OCI-LY3 (cell line): ENCODE results near the gene CMIP.

Source experiments
- H2AFZ ChIP-seq: fragments of 200-600, 300-600 bp; shearing (Covaris generic); 2 replicates; pipeline ENCODE4 v1.6.0; 2014; ENCODE audit warnings: antibody characterized with exemption, low read depth, low read length
- H3K27ac ChIP-seq: fragments of 200-600, 300-600 bp; sonication (generic); 2 replicates; pipeline ENCODE4 v1.5.1; 2014; ENCODE audit warnings: mild to moderate bottlenecking, low read length, moderate library complexity, mixed read lengths
- H3K27me3 ChIP-seq: fragments of 200-600, 300-600 bp; sonication (generic); 2 replicates; pipeline ENCODE4 v1.6.1; 2014; ENCODE audit warnings: low read depth, low read length, mixed read lengths
- H3K36me3 ChIP-seq: fragments of 200-600, 300-600 bp; sonication (generic); replicated peaks from 2 replicates; pipeline ENCODE3; 2014; ENCODE audit warnings: low read depth, low read length, mixed read lengths
- H3K4me1 ChIP-seq: fragments of 300-600, 200-600 bp; sonication (generic); 2 replicates; pipeline ENCODE4 v1.6.1; 2014; ENCODE audit warnings: low read length, mixed read lengths
- H3K4me2 ChIP-seq: fragments of 200-600, 300-600 bp; sonication (generic); 2 replicates; pipeline ENCODE4 v1.6.1; 2014; ENCODE audit warnings: low read length, mixed read lengths
- H3K4me3 ChIP-seq: fragments of 300-600, 200-600 bp; sonication (generic); 2 replicates; pipeline ENCODE4 v1.5.1; 2014; ENCODE audit warnings: antibody characterized with exemption, mild to moderate bottlenecking, low read length, moderate library complexity
- H3K79me2 ChIP-seq: fragments of 300-600, 200-600 bp; shearing (Covaris generic); 2 replicates; pipeline ENCODE4 v1.6.1; 2014; ENCODE audit warnings: mild to moderate bottlenecking, low read length, mixed read lengths
- H3K9ac ChIP-seq: fragments of 300-600, 200-600 bp; shearing (Covaris generic); 2 replicates; pipeline ENCODE4 v1.6.0; 2014; ENCODE audit warnings: mild to moderate bottlenecking, low read length, moderate library complexity
- H3K9me3 ChIP-seq: fragments of 200-600, 300-600 bp; shearing (Covaris generic); 2 replicates; pipeline ENCODE4 v1.6.1; 2014; ENCODE audit warnings: low read length, mixed read lengths; ENCODE audit not compliant: insufficient read depth
- H4K20me1 ChIP-seq: fragments of 200-600, 300-600 bp; sonication (generic); 2 replicates; pipeline ENCODE4 v1.6.1; 2016; ENCODE audit warnings: low read length, mixed read lengths; ENCODE audit not compliant: insufficient read depth
- EZH2phosphoT487 ChIP-seq: fragments of 200-600 bp; shearing (Covaris generic); IDR thresholded peaks from 2 replicates; pipeline ENCODE4 v1.6.1; 2018; ENCODE audit warnings: antibody characterized with exemption, mixed run types, low read depth
- TF ChIP-seq, protein P1 (sequence below): fragments of 200-600, 300-600 bp; sonication (generic); IDR thresholded peaks from 2 replicates; pipeline ENCODE4 v1.5.1; 2014; ENCODE audit warnings: antibody characterized with exemption, low read length, low read depth

CMIP gene

DNA sequence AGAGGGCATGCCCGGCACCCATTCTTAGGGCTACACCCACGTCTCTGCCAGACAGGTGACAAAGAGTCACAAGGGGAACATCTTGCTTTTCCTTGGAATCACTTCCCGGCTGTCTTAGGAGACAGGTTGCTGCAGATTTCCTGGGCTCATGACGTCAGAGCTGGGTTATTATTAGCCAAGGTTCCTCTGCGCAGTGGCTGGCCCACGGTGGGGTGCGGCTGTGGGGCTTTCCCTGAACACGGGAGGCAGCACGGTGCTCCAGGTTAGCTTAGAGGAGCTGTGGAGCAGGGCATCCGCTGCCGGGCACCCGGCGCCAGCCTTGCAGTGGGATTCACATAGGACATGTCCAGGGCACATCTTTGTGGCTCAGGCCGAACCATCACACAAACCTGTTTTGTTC is 216.5 kb downstream of the CMIP start:
- Histone ChIP-seq H3K79me2 (peaks cover 3% of the 10 kb centered on the region), H2AFZ (no peak overlapping the region), H3K9ac (no peak overlapping the region), H3K4me1 (peaks cover 21% of the 10 kb centered on the region), H3K4me3 (no peak overlapping the region), H4K20me1 (peaks cover 16% of the 10 kb centered on the region), H3K36me3 (peaks cover 32% of the 10 kb centered on the region), H3K9me3 (no peaks in the 10 kb centered on the region), H3K27ac (no peak overlapping the region), H3K4me2 (no peak overlapping the region), H3K27me3 (no peaks in the 10 kb centered on the region)
- TF ChIP-seq, protein P1, sequence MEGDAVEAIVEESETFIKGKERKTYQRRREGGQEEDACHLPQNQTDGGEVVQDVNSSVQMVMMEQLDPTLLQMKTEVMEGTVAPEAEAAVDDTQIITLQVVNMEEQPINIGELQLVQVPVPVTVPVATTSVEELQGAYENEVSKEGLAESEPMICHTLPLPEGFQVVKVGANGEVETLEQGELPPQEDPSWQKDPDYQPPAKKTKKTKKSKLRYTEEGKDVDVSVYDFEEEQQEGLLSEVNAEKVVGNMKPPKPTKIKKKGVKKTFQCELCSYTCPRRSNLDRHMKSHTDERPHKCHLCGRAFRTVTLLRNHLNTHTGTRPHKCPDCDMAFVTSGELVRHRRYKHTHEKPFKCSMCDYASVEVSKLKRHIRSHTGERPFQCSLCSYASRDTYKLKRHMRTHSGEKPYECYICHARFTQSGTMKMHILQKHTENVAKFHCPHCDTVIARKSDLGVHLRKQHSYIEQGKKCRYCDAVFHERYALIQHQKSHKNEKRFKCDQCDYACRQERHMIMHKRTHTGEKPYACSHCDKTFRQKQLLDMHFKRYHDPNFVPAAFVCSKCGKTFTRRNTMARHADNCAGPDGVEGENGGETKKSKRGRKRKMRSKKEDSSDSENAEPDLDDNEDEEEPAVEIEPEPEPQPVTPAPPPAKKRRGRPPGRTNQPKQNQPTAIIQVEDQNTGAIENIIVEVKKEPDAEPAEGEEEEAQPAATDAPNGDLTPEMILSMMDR, result no peak
- no peak for TF ChIP-seq EZH2phosphoT487

DNA sequence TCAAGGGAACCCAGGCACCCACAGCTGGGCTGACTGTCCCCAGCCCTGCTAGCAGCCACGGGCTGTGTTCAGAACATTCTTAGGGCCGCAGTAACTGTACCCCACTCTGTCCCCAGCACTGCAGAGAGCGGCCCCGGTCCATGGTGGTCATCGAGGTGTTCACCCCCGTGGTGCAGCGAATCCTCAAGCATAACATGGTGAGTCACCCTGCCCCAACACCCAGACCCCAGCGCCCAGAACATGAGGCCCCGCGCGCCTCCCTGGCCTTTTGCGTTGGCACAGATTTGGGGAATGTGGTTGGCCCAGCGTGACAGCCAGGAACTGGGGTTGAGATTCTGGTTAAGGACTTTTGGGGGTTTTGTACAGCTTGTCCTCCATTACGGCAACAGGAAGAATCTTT is 219.5 kb downstream of the CMIP start:
- no peaks in the 10 kb centered on the region for H3K27me3 ChIP-seq
- H3K4me1 ChIP-seq, result no peaks in the 10 kb centered on the region
- H3K79me2 ChIP-seq, result no peaks in the 10 kb centered on the region
- no peak overlapping the region for H3K4me2 ChIP-seq
- H4K20me1 ChIP-seq, result no peaks in the 10 kb centered on the region
- H3K4me3 ChIP-seq, result no peak overlapping the region
- no peak overlapping the region for H3K9ac ChIP-seq
- H3K27ac ChIP-seq, result no peak overlapping the region
- H3K36me3 ChIP-seq, result peaks cover 18% of the 10 kb centered on the region
- H2AFZ ChIP-seq, result no peak overlapping the region
- no peaks in the 10 kb centered on the region for H3K9me3 ChIP-seq
- TF ChIP-seq, protein P1, result no peak
- TF ChIP-seq EZH2phosphoT487, result no peak

DNA sequence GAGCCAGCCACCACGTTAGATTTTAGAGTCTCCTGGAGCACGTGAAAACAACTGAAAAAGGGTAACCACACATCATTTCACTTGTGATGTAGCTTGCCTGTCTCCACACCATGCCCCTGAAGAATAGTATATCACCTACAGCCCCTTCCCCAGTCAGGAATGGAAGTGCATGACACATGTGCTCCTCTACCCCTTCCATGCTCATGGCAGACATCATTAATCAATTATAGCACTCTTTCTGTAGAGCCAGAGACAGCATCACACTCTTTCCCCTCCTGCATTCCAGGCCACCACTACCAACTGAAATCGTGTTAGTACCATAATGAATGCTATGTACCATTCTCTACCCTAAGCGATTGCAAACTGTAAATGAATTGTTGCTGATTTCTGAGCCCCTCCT is 221.0 kb downstream of the CMIP start:
- Histone ChIP-seq H3K79me2 (no peaks in the 10 kb centered on the region), H3K4me2 (no peak overlapping the region), H4K20me1 (no peaks in the 10 kb centered on the region), H3K4me1 (no peaks in the 10 kb centered on the region), H3K27me3 (no peaks in the 10 kb centered on the region), H3K9ac (no peak overlapping the region), H2AFZ (no peak overlapping the region), H3K4me3 (no peak overlapping the region), H3K9me3 (no peaks in the 10 kb centered on the region), H3K36me3 (peaks cover 26% of the 10 kb centered on the region), H3K27ac (no peak overlapping the region)
- no peak for TF ChIP-seq EZH2phosphoT487
- TF ChIP-seq, protein P1, result no peak

DNA sequence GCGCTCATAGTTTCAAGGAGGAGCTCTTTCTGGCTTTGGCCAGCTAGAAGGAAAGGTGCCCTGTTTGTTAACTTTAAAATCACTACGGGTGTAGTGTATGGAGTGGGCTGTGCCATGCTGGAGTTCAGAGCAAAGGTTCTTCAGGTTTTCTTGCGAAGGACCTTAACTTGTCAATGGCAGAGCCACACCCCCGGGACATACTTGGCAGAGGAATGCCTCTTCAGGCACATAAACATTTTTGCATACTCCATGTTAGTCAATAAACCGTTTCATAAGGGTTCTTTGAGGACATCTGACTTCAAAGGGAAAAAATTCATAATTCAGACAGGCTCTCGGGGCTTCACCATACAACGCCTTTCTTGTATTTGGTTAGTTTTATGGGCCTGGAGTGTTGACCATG is 221.5 kb downstream of the CMIP start:
- Histone ChIP-seq H2AFZ (no peak overlapping the region), H3K79me2 (no peaks in the 10 kb centered on the region), H3K9me3 (no peaks in the 10 kb centered on the region), H3K27me3 (no peaks in the 10 kb centered on the region), H3K36me3 (peaks cover 21% of the 10 kb centered on the region), H3K4me3 (no peak overlapping the region), H3K4me2 (no peak overlapping the region), H4K20me1 (no peaks in the 10 kb centered on the region), H3K9ac (no peak overlapping the region), H3K4me1 (no peaks in the 10 kb centered on the region), H3K27ac (no peak overlapping the region)
- TF ChIP-seq EZH2phosphoT487, result no peak
- TF ChIP-seq, protein P1, result no peak
